Activated CD8-positive, alpha-beta memory T cell treated with anti-CD3 and anti-CD28 coated beads for 48 hours (primary cell): ENCODE results near the gene ACSF3.
"Not testable (repeated sequence)": the region's sequence is repeated elsewhere in the genome, so short reads cannot be mapped to it uniquely, and the experiment has no call there.

Source experiments
- DNase-seq, 3 experiments: peaks; one replicate each; pipeline ENCODE4 v3.0.0-alpha.2; 2020; ENCODE audit warnings: low read depth in 2 of 3, low spot score in 2 of 3

ACSF3 gene

DNA sequence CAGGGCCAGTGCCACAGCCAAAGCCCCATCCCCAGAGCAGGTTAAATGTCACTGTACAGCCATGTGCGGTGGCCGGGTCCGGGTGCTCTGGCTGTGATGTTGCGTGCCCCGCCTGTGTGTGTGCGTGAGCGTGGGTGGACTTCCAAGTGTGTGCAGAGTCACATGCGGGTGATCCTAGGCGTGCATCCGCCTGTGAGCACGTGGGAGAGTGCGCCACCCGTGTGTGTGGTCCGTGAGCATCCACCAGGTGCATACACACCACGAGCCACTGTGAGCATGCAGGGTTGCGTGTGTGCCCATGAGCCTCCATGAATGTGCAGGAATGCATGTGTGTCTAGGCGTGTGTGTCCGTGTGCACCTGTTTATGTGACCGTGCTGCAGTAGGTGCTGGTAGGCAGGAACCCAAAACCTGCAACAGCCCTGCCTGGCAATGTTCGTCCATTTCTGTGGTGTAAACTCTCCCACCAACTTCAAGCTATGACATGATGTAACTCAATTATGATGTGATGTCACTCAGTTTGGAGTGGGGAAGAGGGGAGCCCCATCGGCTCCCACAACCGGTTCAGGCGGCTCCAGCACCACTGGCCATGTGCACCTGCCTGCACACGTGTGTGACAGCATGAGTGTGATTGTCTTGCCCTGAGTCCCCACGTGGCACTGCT lies 37.6 kb upstream of the ACSF3 start:
- no peak for DNase-seq

DNA sequence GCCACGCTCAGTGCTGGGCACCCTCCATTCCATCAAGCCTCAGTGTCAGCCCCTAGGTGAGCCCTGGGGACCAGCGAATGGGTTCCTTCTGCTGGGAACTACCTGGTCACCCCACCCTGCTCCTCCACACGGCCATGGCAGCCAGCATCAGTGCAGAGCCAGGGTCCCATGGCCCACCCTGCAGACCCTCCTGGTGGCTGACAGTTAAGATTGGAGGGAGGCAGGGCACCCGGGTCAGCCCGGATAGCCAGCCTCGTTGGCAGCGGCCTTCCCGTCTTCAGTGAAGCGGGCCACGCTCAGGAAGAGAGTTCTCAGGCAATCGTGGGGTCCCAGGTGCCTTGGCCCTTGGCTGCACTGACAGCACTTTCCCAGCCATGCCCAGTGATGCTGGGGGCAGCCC lies 37.1 kb upstream of the ACSF3 start:
- no peak for DNase-seq

- DNase-seq, result no peak
Observed at GRCh38 chr16:89057738-89058137, 35.9 kb upstream of the ACSF3 start.

- DNase-seq, result no peak
Observed at GRCh38 chr16:89058812-89059211, 34.8 kb upstream of the ACSF3 start.

- DNase-seq, result no peak
Observed at GRCh38 chr16:89060207-89060794, 33.4 kb upstream of the ACSF3 start.

GRCh38 chr16:89061086-89061485 lies 32.6 kb upstream of the ACSF3 start:
- no peak for DNase-seq

GRCh38 chr16:89061590-89062380 lies 31.9 kb upstream of the ACSF3 start:
- no peak for DNase-seq

- no peak for DNase-seq
Observed at GRCh38 chr16:89062389-89063345, 31.0 kb upstream of the ACSF3 start.

- no peak for DNase-seq
Observed at GRCh38 chr16:89063768-89064320, 29.8 kb upstream of the ACSF3 start.

GRCh38 chr16:89064606-89065457 lies 28.8 kb upstream of the ACSF3 start:
- DNase-seq, result no peak

DNA sequence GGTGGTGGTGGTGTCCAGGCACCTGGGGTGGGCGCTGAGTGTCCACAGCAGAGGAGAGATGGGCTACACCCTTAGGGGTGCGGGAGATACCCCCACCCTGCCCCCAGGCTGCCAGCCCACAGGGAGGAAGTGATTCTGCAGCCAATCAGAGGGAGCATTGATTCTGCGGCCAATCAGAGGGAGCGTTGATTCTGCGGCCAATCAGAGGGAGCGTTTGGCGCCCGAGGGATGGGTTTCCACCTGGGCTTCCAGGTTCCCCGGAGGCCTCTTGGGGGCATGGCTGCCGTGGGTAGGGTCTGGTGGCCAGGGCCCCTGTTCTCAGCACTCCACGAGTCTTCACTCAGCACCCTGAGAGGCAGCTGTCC lies 28.2 kb upstream of the ACSF3 start:
- no peak for DNase-seq

DNA sequence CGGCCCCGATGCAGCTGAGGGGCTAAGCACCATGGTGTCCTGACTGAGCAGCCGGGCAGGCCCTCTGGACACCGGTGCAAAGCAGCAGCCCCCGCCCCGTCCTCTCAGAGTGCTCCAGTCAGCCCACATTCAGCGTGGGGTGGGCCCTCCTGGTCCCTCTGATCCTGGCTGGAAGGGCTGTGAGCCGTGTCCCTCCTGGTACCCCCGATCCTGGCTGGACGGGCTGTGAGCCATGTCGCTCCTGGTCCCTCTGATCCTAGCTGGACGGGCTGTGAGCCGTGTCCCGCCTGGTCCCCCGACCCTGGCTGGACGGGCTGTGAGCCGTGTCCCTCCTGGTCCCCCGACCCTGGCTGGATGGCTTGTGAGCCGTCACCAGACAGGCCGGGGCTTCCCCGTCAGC lies 26.9 kb upstream of the ACSF3 start:
- DNase-seq, result no peak

GRCh38 chr16:89067677-89068443 lies 25.8 kb upstream of the ACSF3 start:
- no peak for DNase-seq

DNA sequence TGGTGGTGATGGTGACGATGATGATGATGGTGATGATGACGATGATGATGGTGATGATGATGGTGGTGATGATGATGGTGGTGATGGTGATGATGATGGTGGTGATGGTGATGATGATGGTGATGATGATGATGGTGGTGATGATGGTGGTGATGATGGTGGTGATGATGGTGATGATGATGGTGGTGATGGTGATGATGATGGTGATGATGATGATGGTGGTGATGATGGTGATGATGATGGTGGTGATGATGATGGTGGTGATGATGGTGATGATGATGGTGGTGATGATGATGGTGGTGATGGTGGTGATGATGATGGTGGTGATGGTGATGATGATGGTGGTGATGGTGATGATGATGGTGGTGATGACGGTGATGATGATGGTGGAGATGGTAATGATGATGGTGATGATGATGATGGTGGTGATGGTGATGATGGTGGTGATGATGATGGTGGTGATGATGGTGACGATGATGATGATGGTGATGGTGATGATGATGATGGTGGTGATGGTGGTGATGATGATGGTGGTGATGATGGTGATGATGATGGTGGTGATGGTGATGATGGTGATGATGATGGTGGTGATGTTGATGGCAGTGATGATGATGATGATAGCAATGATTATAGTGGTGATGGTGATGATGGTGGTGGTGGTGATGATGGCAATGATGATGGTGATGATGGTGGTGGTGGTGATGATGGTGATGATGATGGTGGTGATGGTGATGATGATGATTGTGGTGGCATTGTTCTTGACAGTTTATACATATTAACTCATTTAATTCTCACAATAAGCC lies 24.6 kb upstream of the ACSF3 start:
- DNase-seq, result not testable (repeated sequence)

DNA sequence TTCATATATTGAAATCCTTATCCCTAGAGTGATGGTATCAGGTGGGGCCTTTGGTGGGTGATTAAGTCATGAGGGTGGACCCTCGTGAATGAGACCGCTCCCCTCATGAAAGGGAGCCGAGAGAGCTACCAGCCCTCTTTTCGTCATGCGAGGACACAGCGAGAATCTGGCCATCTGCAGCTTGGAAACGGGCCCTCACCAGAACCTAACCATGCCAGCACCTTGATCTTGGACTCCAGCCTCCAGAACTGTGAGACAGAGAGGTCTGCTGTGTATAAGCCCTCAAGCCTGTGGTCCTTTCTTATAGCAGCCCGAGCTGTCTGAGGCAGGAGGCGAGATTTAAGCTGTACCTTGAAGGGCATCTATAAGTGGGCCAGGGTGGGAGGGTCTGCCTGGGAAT lies 23.7 kb upstream of the ACSF3 start:
- no peak for DNase-seq

GRCh38 chr16:89070590-89070989 lies 23.1 kb upstream of the ACSF3 start:
- no peak for DNase-seq

GRCh38 chr16:89071686-89072547 lies 21.7 kb upstream of the ACSF3 start:
- DNase-seq, result no peak
